A549 (cell line): Measurements from ENCODE around the gene SLC48A1. TPM values are rescaled to one million over a fixed set of nuclear protein-coding genes. Genes with fewer than 3 reads are reported as not detected.

ENCODE experiments used
- ATAC-seq, 2 experiments: fragments of 200-7000 bp in 1 of 2; fragments of >200 bp in 1 of 2; cut with Nextera tagmentation in 1 of 2; cut with Tn5 transposase in 1 of 2; 3 replicates each; pipeline versions ENCODE4 v1.8.0 to v1.9.1; 2018 to 2020; ENCODE audit warnings: mild to moderate bottlenecking in 1 of 2, moderate library complexity in 1 of 2
- CTCF ChIA-PET: fragments of 300-600 bp; sonication (Branson Sonifier 250); formaldehyde crosslinking; extraction: SDS; loops from one replicate; lab custom pipeline; 2021; ENCODE audit warnings: antibody characterized with exemption, inconsistent platforms; lab: Yijun Ruan, JAX
- POLR2A ChIA-PET: fragments of 350-600 bp; formaldehyde crosslinking; extraction: SDS; loops from one replicate; lab custom pipeline; 2021; ENCODE audit warnings: antibody characterized with exemption, inconsistent platforms; lab: Yijun Ruan, JAX
- DNase-seq, 2 experiments: peaks; one replicate each; pipeline versions ENCODE4 v3.0.0 to v3.0.0-alpha.2; 2011 to 2016; ENCODE audit warnings: low read depth in 1 of 2, low spot score in 1 of 2
- FAIRE-seq: peaks from 2 replicates; lab custom pipeline; 2011; peaks lifted over from hg19 to GRCh38; lab: Jason Lieb, UNC
- H3K27ac ChIP-seq, 2 experiments: fragments of >200 bp; sonication (Bioruptor Twin); formaldehyde crosslinking; 3 replicates each; pipeline ENCODE4 v1.5.1; 2016 to 2017
- H3K4me1 ChIP-seq: fragments of >200 bp; sonication (Bioruptor Twin); formaldehyde crosslinking; 3 replicates; pipeline ENCODE4 v1.6.1; 2016
- H3K4me2 ChIP-seq: fragments of >200 bp; sonication (Bioruptor Twin); formaldehyde crosslinking; 3 replicates; pipeline ENCODE4 v1.6.1; 2016
- H3K4me3 ChIP-seq: fragments of >200 bp; sonication (Bioruptor Twin); formaldehyde crosslinking; 3 replicates; pipeline ENCODE4 v1.5.1; 2016
- H3K9me3 ChIP-seq: fragments of >200 bp; sonication (Bioruptor Twin); formaldehyde crosslinking; 3 replicates; pipeline ENCODE4 v1.6.1; 2016
- ATOH8 ChIP-seq: fragments of 250-450 bp; sonication (Bioruptor Pico); IDR thresholded peaks from 2 replicates; pipeline ENCODE4 v1.5.0; 2020; ENCODE audit warnings: low read depth, mild to moderate bottlenecking, moderate library complexity
- CBX2 ChIP-seq: fragments of 200-600 bp; sonication (generic); IDR thresholded peaks from 2 replicates; pipeline ENCODE4 v1.6.1; 2016; ENCODE audit warnings: low read depth, mild to moderate bottlenecking, borderline replicate concordance
- CBX8 ChIP-seq: fragments of 200-600 bp; sonication (generic); IDR thresholded peaks from 2 replicates; pipeline ENCODE4 v1.6.1; 2016
- CEBPB ChIP-seq, 2 experiments: fragments of >200 bp in 1 of 2; sonication (Bioruptor Twin) in 1 of 2; formaldehyde crosslinking in 1 of 2; IDR thresholded peaks; 2 replicates each; pipeline ENCODE4 v1.6.1; 2012 to 2016
- CHD4 ChIP-seq: fragments of 200-600 bp; sonication (generic); IDR thresholded peaks from 2 replicates; pipeline ENCODE4 v1.6.1; 2016; ENCODE audit warnings: antibody characterized with exemption, mild to moderate bottlenecking, borderline replicate concordance
- EHF ChIP-seq: fragments of 250-450 bp; sonication (Bioruptor Pico); IDR thresholded peaks from 2 replicates; pipeline ENCODE4 v1.5.0; 2020; ENCODE audit warnings: mild to moderate bottlenecking
- EHMT2 ChIP-seq: fragments of 200-600 bp; sonication (generic); IDR thresholded peaks from 2 replicates; pipeline ENCODE4 v1.6.1; 2016; ENCODE audit warnings: antibody characterized with exemption, low read depth, mild to moderate bottlenecking, moderate library complexity
- EP300 ChIP-seq, 2 experiments: fragments of >200 bp; sonication (Bioruptor Twin); formaldehyde crosslinking; IDR thresholded peaks; 2 replicates in 1 of 2; 3 replicates in 1 of 2; pipeline ENCODE4 v1.6.1; 2016 to 2017
- HDAC2 ChIP-seq: fragments of 200-600 bp; sonication (generic); IDR thresholded peaks from 2 replicates; pipeline ENCODE4 v1.6.1; 2016
- HEYL ChIP-seq: fragments of 250-450 bp; sonication (Bioruptor Pico); IDR thresholded peaks from 2 replicates; pipeline ENCODE4 v1.8.0; 2021; ENCODE audit warnings: mild to moderate bottlenecking, moderate library complexity
- HOXB13 ChIP-seq: fragments of 250-450 bp; sonication (Bioruptor Pico); IDR thresholded peaks from 2 replicates; pipeline ENCODE4 v1.5.0; 2020; ENCODE audit warnings: low read depth, mild to moderate bottlenecking, moderate library complexity
- HOXB5 ChIP-seq: fragments of 250-450 bp; sonication (Bioruptor Pico); IDR thresholded peaks from 2 replicates; pipeline ENCODE4 v1.5.0; 2020; ENCODE audit warnings: mild to moderate bottlenecking, moderate library complexity
- JUN ChIP-seq, 2 experiments: fragments of >200 bp; sonication (Bioruptor Twin); formaldehyde crosslinking; IDR thresholded peaks; 2 replicates in 1 of 2; 3 replicates in 1 of 2; pipeline ENCODE4 v1.6.1; 2016 to 2017
- JUNB ChIP-seq: fragments of >200 bp; sonication (Bioruptor Twin); formaldehyde crosslinking; IDR thresholded peaks from 2 replicates; pipeline ENCODE4 v1.6.1; 2016
- MAFK ChIP-seq: fragments of 450-650 bp; IDR thresholded peaks from 2 replicates; pipeline ENCODE4 v1.6.1; 2014; ENCODE audit not compliant: partially characterized antibody
- MAZ ChIP-seq: fragments of 150-350 bp; IDR thresholded peaks from 2 replicates; pipeline ENCODE4 v1.6.1; 2014; ENCODE audit warnings: antibody characterized with exemption, low read depth, low read length, borderline replicate concordance
- MYC ChIP-seq: IDR thresholded peaks from 2 replicates; pipeline ENCODE4 v1.6.1; 2012; ENCODE audit warnings: mild to moderate bottlenecking, inconsistent platforms, low read length, improper control_type of control experiment, borderline replicate concordance
- NPAS2 ChIP-seq: fragments of 250-450 bp; sonication (Bioruptor Pico); IDR thresholded peaks from 2 replicates; pipeline ENCODE4 v1.8.0; 2022; ENCODE audit warnings: mild to moderate bottlenecking, moderate library complexity, borderline replicate concordance
- PHF8 ChIP-seq: fragments of 200-600 bp; sonication (generic); IDR thresholded peaks from 2 replicates; pipeline ENCODE4 v1.6.1; 2016; ENCODE audit warnings: low read depth, mild to moderate bottlenecking, antibody characterized with exemption, moderate library complexity, borderline replicate concordance
- POLR2AphosphoS2 ChIP-seq: conservative IDR thresholded peaks from 2 replicates; pipeline ENCODE4 v1.6.1; 2012; ENCODE audit warnings: low read length, improper control_type of control experiment, inconsistent platforms
- RCOR1 ChIP-seq: fragments of 150-350 bp; IDR thresholded peaks from 2 replicates; pipeline ENCODE4 v1.6.1; 2014; ENCODE audit warnings: antibody characterized with exemption, low read length, low read depth
- RNF2 ChIP-seq: fragments of 200-600 bp; sonication (generic); IDR thresholded peaks from 2 replicates; pipeline ENCODE4 v1.6.1; 2016; ENCODE audit warnings: low read depth, mild to moderate bottlenecking, antibody characterized with exemption, moderate library complexity, borderline replicate concordance
- SMC3 ChIP-seq: fragments of >200 bp; sonication (Bioruptor Twin); formaldehyde crosslinking; IDR thresholded peaks from 3 replicates; pipeline ENCODE4 v1.6.1; 2018; ENCODE audit warnings: inconsistent platforms
- ZFP36 ChIP-seq: fragments of 450-650 bp; IDR thresholded peaks from 2 replicates; pipeline ENCODE4 v1.6.1; 2014; ENCODE audit warnings: borderline replicate concordance; ENCODE audit not compliant: partially characterized antibody
- WGBS: methylation state at CpG from one replicate; pipeline ENCODE4 v1.1.6; 2017; ENCODE audit errors: missing lambda C conversion rate; 5-methylcytosine and 5-hydroxymethylcytosine counted together
- polyA plus RNA-seq, 4 experiments: library from polyadenylated mRNA; depleted of rRNA in 3 of 4; stranded (reverse); fragments of >200 nt; fragmentation: RNase III in 1 of 4; extraction: RNeasy Plus Mini Kit Qiagen cat#74134 plus additional on column Dnase treatment in 1 of 4; gene quantifications; 2 replicates in 3 of 4; 3 replicates in 1 of 4; pipeline ENCODE4 v1.2.3, GENCODE V29; 2011 to 2017
- TF ChIP-seq, protein P1 (sequence below): IDR thresholded peaks from 2 replicates; pipeline ENCODE4 v1.6.1; 2012; ENCODE audit warnings: low read depth, borderline replicate concordance

The SLC48A1 gene
- polyA plus RNA-seq, 2 of the 4 experiments (the other 2 are of a cell fraction) = 25.1 to 32.6 TPM

DNA sequence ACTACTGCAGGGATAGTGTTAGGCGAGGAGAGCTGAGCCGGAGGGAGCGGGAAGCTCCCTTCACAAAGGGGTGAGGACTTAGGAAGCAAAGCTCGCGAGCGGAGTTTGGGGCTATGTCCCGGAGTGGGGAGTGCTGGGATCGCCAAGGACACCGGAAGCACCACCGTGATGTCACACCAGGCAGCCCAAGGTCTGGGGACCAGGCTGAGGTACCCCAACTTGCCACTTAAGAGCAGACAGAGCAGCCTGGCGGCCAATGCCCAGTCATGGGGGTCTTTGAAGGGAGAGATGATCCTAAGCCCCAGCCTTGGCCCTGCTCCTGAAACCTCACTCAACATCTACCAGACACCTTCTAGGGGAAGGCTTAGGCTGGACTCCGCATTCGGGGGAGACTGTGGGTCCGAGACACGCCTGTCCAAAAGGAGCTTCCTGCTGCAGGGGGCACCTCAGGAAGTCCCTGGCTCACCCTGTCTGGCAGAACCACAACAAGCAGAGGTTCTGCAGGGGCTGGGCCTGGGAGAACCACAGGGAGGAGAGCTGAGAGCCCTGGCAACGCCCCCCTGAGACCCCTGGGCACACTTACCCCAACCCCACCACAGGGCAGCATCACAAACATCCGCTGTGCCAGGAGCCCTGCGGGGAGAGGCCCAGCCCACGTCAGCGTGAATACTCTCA lies 17.8 kb downstream of the SLC48A1 start:
- TF ChIP-seq ATOH8 (CRISPR knock-in tag) (no peak), CHD4 (no peak), HOXB13 (CRISPR knock-in tag) (no peak), MYC (no peak), ZFP36 (no peak), NPAS2 (no peak), HOXB5 (CRISPR knock-in tag) (no peak), EHF (CRISPR knock-in tag) (no peak), CBX8 (no peak), RNF2 (no peak), MAFK (no peak)
- TF ChIP-seq, protein P1, sequence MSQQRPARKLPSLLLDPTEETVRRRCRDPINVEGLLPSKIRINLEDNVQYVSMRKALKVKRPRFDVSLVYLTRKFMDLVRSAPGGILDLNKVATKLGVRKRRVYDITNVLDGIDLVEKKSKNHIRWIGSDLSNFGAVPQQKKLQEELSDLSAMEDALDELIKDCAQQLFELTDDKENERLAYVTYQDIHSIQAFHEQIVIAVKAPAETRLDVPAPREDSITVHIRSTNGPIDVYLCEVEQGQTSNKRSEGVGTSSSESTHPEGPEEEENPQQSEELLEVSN = no peak
- no peak for FAIRE-seq
- 85% methylated on average over 18 of the region's 20 CpGs for WGBS

GRCh38 chr12:47791351-47791746 lies 18.3 kb downstream of the SLC48A1 start:
- POLR2A ChIA-PET = no interaction called here
- H3K27ac ChIP-seq = no peak overlapping the region

More for the DNA sequence above, 17.8 kb downstream of the SLC48A1 start:
- CTCF ChIA-PET = interaction anchor here (0.6 to 59.0 kb wide), 9 partner anchors 11 to 76 kb away, joined by 3 to 1532 read pairs (median 4); partner anchors contain the start of genes ENDOU, RAPGEF3 and SLC48A1
- Histone ChIP-seq H3K27ac (no peak overlapping the region), H3K4me3 (no peak overlapping the region), H3K4me1 (no peaks in the 10 kb centered on the region), H3K4me2 (no peak overlapping the region), H3K9me3 (no peaks in the 10 kb centered on the region)
- POLR2A ChIA-PET = no interaction called here
- no peak for ATAC-seq
- no peak for DNase-seq

GRCh38 chr12:47791874-47792273 lies 18.8 kb downstream of the SLC48A1 start:
- CTCF ChIA-PET = interaction anchor here (1.0 to 59.0 kb wide), 9 partner anchors 10 to 50 kb away, joined by 3 to 1532 read pairs (median 4); partner anchors contain the start of genes ENDOU, HDAC7 and RAPGEF3
- TF ChIP-seq POLR2AphosphoS2 (no peak), JUN (IDR thresholded peaks at IDR 0.05) (no peak), ZFP36 (no peak), RNF2 (no peak), MAZ (no peak), CHD4 (no peak), CEBPB (IDR thresholded peaks at IDR 0.05) (no peak)
- TF ChIP-seq, all 56 proteins: peak for 0
- H3K27ac ChIP-seq = no peak overlapping the region
- FAIRE-seq (no peak), ATAC-seq (no peak; a peak in 1 of 6 replicates), DNase-seq (no peak)
- 93% methylated on average over 10 of the region's 16 CpGs for WGBS
- POLR2A ChIA-PET = no interaction called here
- H3K9me3 ChIP-seq = no peaks in the 10 kb centered on the region
- no peaks in the 10 kb centered on the region for H3K4me1 ChIP-seq
- no peak overlapping the region for H3K4me2 ChIP-seq
- H3K4me3 ChIP-seq = no peak overlapping the region

More at GRCh38 chr12:47791351-47791746, 18.3 kb downstream of the SLC48A1 start:
- H3K4me3 ChIP-seq = no peak overlapping the region
- WGBS = 85% methylated on average over 14 of the region's 14 CpGs
- CTCF ChIA-PET = interaction anchor here (1.0 to 59.0 kb wide), 7 partner anchors 10 to 76 kb away, joined by 3 to 1532 read pairs (median 5); partner anchors contain the start of genes ENDOU, HDAC7 and RAPGEF3
- DNase-seq = no peak
- TF ChIP-seq HOXB13 (CRISPR knock-in tag) = no peak
- no peak for TF ChIP-seq CBX2
- no peak for TF ChIP-seq HDAC2
- no peak for TF ChIP-seq SMC3
- no peak for TF ChIP-seq PHF8
- no peak for TF ChIP-seq EHMT2
- TF ChIP-seq RCOR1 = no peak
- TF ChIP-seq CEBPB (IDR thresholded peaks at IDR 0.05) = no peak
- no peak for TF ChIP-seq JUNB
- TF ChIP-seq EP300 (IDR thresholded peaks at IDR 0.05) = no peak
- no peak for TF ChIP-seq HEYL (CRISPR knock-in tag)
- no peak for TF ChIP-seq POLR2AphosphoS2
- TF ChIP-seq, all 56 proteins: peak for 0
- ATAC-seq = no peak
- Histone ChIP-seq H3K4me2 (no peak overlapping the region), H3K4me1 (no peaks in the 10 kb centered on the region), H3K9me3 (no peaks in the 10 kb centered on the region)
- FAIRE-seq = no peak
